Tibial nerve (tissue), 4 donors: Measurements from ENCODE around the gene TMEM266.

Experiments used
- EP300 ChIP-seq, 2 donors: sonication (generic); formaldehyde crosslinking; IDR thresholded peaks; one replicate each; pipeline ENCODE4 v1.6.1; 2017; ENCODE audit warnings: antibody characterized with exemption in 2 of 2, mild to moderate bottlenecking in 1 of 2
- POLR2A ChIP-seq, 2 donors: fragments of 450-650 bp; IDR thresholded peaks; one replicate each; pipeline ENCODE4 v1.6.1; 2017; ENCODE audit warnings: antibody characterized with exemption in 2 of 2, mild to moderate bottlenecking in 2 of 2, moderate library complexity in 2 of 2
- TF ChIP-seq, protein P1 (sequence below), 5 experiments: fragments of 200-600 bp in 3 of 5; fragments of 450-650 bp in 2 of 5; sonication (generic) in 3 of 5; IDR thresholded peaks; one replicate each; pipeline ENCODE4 v1.5.1; 2016 to 2019; ENCODE audit warnings: antibody characterized with exemption in 5 of 5, mild to moderate bottlenecking in 3 of 5, moderate library complexity in 2 of 5

DNA sequence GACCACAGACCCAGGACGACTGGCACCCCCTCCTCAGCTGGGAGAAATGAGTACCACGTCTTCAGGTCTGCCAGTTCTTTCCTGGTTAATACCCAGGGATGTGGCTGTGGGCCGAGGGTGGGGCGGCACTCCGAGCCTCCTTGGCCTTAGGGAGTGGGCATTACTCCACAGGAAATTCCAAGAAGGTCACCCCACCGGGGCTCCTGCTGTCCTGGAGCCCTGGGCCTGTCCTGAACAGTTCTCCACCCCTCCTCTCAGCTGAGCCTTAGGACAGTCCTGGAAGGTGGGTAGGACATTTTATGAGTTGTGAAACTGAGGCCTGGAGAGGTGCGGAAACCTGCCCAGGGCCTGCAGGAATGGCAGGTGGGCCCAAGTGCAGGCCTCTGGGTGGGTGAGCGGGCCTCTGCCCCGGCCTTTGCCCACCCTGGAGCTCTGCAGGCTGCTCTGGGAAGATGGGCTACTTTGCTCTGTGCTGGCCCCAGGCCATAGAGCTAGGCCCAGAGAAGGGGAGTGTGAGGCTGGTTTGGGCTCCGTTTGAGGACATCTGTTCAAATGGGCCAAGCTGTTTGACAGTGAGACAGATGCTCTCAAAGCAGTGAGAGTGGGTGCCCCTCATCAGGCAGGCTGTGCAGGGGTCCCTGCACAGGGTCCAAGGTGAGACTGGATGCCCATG, 103.1 kb downstream of the TMEM266 start:
- TF ChIP-seq POLR2A (IDR thresholded peaks at IDR 0.05) (no peak), EP300 (IDR thresholded peaks at IDR 0.05) (no peak)
- TF ChIP-seq, protein P1, sequence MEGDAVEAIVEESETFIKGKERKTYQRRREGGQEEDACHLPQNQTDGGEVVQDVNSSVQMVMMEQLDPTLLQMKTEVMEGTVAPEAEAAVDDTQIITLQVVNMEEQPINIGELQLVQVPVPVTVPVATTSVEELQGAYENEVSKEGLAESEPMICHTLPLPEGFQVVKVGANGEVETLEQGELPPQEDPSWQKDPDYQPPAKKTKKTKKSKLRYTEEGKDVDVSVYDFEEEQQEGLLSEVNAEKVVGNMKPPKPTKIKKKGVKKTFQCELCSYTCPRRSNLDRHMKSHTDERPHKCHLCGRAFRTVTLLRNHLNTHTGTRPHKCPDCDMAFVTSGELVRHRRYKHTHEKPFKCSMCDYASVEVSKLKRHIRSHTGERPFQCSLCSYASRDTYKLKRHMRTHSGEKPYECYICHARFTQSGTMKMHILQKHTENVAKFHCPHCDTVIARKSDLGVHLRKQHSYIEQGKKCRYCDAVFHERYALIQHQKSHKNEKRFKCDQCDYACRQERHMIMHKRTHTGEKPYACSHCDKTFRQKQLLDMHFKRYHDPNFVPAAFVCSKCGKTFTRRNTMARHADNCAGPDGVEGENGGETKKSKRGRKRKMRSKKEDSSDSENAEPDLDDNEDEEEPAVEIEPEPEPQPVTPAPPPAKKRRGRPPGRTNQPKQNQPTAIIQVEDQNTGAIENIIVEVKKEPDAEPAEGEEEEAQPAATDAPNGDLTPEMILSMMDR (IDR thresholded peaks at IDR 0.05) = no peak
